BJ (cell line): ENCODE measurements around the gene SEPTIN3. TPM values are rescaled to one million over a fixed set of nuclear protein-coding genes. Genes with fewer than 3 reads are reported as not detected.

Experiments
- CTCF ChIA-PET: fragments of 350-600 bp; formaldehyde crosslinking; extraction: SDS; loops from one replicate; lab custom pipeline; 2021; ENCODE audit warnings: antibody characterized with exemption, inconsistent platforms; lab: Yijun Ruan, JAX
- POLR2A ChIA-PET: fragments of 300-600 bp; sonication (Branson Sonifier 250); formaldehyde crosslinking; extraction: SDS; loops from one replicate; lab custom pipeline; 2021; ENCODE audit warnings: antibody characterized with exemption; lab: Charles Lee
- DNase-seq: peaks from one replicate; pipeline ENCODE4 v3.0.0-alpha.2; 2011; ENCODE audit warnings: low read depth
- H3K27me3 ChIP-seq: 2 replicates; pipeline ENCODE4 v1.6.0; 2011; ENCODE audit warnings: low read length; ENCODE audit not compliant: control insufficient read depth, insufficient read depth
- H3K36me3 ChIP-seq: 2 replicates; pipeline ENCODE4 v1.5.1; 2011; ENCODE audit warnings: low read length; ENCODE audit not compliant: control insufficient read depth, insufficient read depth
- H3K4me3 ChIP-seq: 2 replicates; pipeline ENCODE4 v1.5.1; 2011; ENCODE audit warnings: low read depth, mild to moderate bottlenecking, control low read depth, low read length
- polyA plus RNA-seq: library from polyadenylated mRNA; depleted of rRNA; stranded (reverse); fragments of >200 nt; gene quantifications from 2 replicates; pipeline ENCODE4 v1.2.3, GENCODE V29; 2011
- TF ChIP-seq, protein P1 (sequence below): IDR thresholded peaks from 2 replicates; pipeline ENCODE4 v1.5.1; 2011; ENCODE audit warnings: low read depth, mild to moderate bottlenecking, control low read depth, inconsistent platforms, low read length, moderate library complexity; ENCODE audit not compliant: insufficient read depth

SEPTIN3 gene
- polyA plus RNA-seq, 1 experiment = 0.06 TPM

DNA sequence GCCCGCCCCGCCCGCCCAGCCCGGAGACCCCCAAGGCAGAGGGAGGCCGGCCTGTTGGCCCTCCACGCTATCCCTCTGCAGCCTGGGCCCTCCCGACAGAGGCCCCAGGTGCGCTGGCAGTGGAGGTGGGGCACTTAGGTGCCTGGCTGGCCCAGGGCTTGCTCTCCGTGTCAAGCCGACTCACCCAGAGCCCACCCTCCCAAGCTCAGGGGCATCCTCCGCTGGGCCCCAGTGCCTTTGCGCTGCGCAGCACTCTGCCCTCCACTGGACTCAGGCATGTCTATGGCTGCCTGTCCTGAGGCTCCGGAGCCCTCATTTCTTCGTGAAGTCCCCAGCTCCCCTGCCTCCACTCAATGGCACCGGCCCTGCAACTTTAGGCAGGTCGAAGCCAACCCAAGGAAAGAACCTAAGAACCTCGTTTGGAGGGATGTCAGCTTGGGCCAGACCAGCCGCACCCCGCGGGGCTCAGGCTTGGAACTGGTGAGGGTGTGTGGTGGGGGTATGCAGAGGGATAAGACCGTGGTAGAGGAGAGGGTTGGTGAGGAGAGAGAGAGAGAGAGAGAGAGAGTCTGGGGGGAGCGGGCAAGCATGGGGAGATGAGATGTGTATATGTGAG, 11.2 kb upstream of the SEPTIN3 start:
- Histone ChIP-seq H3K4me3 (no peak overlapping the region), H3K36me3 (no peaks in the 10 kb centered on the region), H3K27me3 (no peaks in the 10 kb centered on the region)
- ChIA-PET POLR2A (no interaction called here), CTCF (interaction anchor here (0.9 to 4.2 kb wide), 4 partner anchors 8 to 260 kb away, joined by 3 to 19 read pairs (median 8); partner anchors contain the start of gene CENPM)
- DNase-seq = no peak
- TF ChIP-seq, protein P1, sequence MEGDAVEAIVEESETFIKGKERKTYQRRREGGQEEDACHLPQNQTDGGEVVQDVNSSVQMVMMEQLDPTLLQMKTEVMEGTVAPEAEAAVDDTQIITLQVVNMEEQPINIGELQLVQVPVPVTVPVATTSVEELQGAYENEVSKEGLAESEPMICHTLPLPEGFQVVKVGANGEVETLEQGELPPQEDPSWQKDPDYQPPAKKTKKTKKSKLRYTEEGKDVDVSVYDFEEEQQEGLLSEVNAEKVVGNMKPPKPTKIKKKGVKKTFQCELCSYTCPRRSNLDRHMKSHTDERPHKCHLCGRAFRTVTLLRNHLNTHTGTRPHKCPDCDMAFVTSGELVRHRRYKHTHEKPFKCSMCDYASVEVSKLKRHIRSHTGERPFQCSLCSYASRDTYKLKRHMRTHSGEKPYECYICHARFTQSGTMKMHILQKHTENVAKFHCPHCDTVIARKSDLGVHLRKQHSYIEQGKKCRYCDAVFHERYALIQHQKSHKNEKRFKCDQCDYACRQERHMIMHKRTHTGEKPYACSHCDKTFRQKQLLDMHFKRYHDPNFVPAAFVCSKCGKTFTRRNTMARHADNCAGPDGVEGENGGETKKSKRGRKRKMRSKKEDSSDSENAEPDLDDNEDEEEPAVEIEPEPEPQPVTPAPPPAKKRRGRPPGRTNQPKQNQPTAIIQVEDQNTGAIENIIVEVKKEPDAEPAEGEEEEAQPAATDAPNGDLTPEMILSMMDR = no peak

DNA sequence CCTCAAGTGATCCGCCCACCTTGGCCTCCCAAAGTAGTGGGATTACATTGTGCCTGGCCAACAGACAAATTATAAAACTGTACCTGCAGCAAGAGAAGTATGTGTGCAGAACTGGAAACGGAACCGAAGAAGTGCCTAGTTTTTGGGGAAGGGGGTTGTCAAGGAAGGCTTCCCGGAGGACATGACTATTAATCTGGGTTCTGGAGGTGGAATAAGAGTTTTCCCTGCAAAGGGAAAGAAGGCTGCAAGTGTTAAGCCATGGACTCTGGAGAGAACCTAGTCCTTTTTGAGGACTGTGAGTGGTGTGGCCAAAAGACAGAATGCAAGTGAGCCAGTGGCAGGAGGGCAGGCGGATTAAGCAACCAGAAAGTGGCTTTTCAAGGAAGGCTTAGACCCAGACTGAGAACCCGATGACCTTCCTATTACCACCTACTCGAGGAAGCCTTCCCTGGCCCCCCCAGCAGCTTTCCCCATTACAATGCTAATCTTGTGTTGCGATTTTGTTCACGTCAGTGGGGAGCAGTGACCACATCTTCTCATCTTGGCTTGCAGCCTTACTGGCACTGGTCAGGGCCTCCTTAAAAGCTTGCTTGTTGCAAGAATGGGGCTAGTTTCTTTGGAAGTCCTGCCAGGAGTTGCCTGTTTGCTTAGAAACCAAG, 5.7 kb upstream of the SEPTIN3 start:
- Histone ChIP-seq H3K27me3 (no peaks in the 10 kb centered on the region), H3K36me3 (no peaks in the 10 kb centered on the region), H3K4me3 (no peak overlapping the region)
- ChIA-PET CTCF (interaction anchor here (1.0 to 2.2 kb wide), 6 partner anchors 127 to 481 kb away, joined by 3 to 9 read pairs (median 4); partner anchors contain the start of gene NDUFA6), POLR2A (no interaction called here)
- TF ChIP-seq, protein P1 = no peak
- DNase-seq = no peak

DNA sequence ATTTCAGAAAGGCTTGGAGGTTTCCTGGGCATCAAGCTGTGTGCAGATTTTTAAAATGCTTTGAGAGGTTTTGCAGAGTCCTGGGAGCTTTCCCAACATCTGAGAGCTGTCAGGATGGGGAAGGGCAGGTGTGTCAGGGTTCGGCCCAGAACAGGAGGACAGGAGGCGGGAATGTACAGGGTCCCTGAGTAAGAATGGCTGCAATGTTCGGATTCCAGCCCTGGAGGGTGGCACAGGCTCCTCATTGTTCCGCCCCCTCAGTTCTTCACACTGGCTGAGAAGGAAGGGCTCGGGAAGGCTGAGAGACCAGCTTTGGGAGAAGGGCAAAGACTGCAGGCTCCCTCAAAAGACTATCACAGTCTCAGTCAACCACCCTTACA, 5.1 kb upstream of the SEPTIN3 start:
- POLR2A ChIA-PET = no interaction called here
- no peaks in the 10 kb centered on the region for H3K27me3 ChIP-seq
- TF ChIP-seq, protein P1 = no peak
- DNase-seq = no peak
- CTCF ChIA-PET = interaction anchor here (0.8 to 2.2 kb wide), 8 partner anchors 127 to 511 kb away, joined by 3 to 9 read pairs (median 4); partner anchors contain the start of gene NDUFA6
- no peaks in the 10 kb centered on the region for H3K36me3 ChIP-seq
- H3K4me3 ChIP-seq = no peak overlapping the region

DNA sequence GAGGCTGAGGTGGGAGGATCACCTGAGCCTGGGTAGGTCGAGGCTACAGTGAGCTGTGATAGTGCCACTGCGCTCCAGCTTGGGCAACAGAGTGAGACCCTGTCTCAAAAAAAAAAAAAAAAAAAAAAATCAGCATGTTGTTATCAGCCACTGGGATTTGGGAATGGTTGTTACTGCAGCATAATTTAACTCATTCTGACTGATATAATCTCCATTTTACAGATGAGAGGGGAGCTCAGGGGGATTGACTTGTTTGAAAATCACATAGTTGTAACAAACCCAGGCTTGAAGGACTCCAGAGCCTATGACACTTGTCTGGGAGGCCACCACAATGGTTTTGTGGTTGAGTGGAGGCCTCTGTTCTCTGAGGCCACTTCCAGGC, 3.0 kb upstream of the SEPTIN3 start:
- POLR2A ChIA-PET = interaction anchor here (0.6 kb wide), 1 partner anchor 251 kb away, joined by 5 read pairs; no protein-coding TSS in a partner anchor
- H3K36me3 ChIP-seq = no peaks in the 10 kb centered on the region
- H3K27me3 ChIP-seq = 0 out of 2 replicates have a peak, but pooled peaks cover 1% of the 10 kb centered on the region
- DNase-seq = no peak
- TF ChIP-seq, protein P1 = no peak
- no peak overlapping the region for H3K4me3 ChIP-seq
- CTCF ChIA-PET = interaction anchor here (0.7 to 3.6 kb wide), 12 partner anchors 9 to 507 kb away, joined by 3 to 18 read pairs (median 4); no protein-coding TSS in a partner anchor

DNA sequence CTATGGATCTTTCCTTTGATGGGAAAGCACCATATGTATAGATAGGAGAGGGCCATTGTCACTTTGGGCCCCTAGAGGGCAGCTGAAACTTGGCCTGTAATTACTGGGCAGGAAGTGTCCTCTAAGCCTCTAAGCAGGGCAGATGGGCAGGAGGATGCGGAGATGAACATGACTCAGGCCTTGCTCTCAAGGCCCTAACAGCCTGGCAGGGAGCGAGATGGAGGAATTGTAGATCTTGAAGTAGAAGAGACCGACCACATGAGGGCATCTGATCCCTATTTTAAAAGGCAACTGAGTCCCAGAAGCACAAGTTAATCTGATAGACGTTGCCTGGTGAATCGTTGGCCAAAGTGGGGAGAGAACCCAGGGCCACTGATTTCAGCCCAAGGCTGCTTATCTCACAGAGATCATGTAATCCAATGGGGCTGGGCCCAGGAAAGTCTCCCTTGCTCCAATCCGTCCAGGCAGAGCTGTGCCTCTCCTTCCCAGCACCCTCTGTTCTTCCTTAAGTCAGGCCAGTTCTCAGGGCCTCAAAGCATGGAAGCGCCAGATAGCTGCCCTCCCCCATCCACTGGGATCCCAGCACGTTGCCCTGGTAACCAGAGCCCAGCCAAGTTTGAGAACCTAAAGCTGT, 2.5 kb upstream of the SEPTIN3 start:
- DNase-seq = peak; percentile 56
- ChIA-PET CTCF (interaction anchor here (0.7 to 3.6 kb wide), 18 partner anchors 9 to 509 kb away, joined by 3 to 18 read pairs (median 4); no protein-coding TSS in a partner anchor), POLR2A (interaction anchor here (0.6 kb wide), 1 partner anchor 251 kb away, joined by 5 read pairs; no protein-coding TSS in a partner anchor)
- Histone ChIP-seq H3K36me3 (no peaks in the 10 kb centered on the region), H3K27me3 (0 out of 2 replicates have a peak, but pooled peaks cover 1% of the 10 kb centered on the region), H3K4me3 (no peak overlapping the region)
- TF ChIP-seq, protein P1 = peak; percentile 53
